Epithelial cell of esophagus (primary cell): Measurements from ENCODE around the gene REXO5.

Source experiments
- DNase-seq: peaks from one replicate; pipeline ENCODE4 v3.0.0; 2010; ENCODE audit warnings: low read depth
- H3K4me3 ChIP-seq: 2 replicates; pipeline ENCODE4 v1.5.1; 2011; ENCODE audit warnings: mild to moderate bottlenecking, low read length, control low read depth
- TF ChIP-seq, protein P1 (sequence below): IDR thresholded peaks from 2 replicates; pipeline ENCODE4 v1.5.1; 2011; ENCODE audit warnings: low read depth, mild to moderate bottlenecking, low read length, control low read depth, inconsistent platforms; ENCODE audit not compliant: insufficient read depth; ENCODE audit errors: missing control alignments

The REXO5 gene

DNA sequence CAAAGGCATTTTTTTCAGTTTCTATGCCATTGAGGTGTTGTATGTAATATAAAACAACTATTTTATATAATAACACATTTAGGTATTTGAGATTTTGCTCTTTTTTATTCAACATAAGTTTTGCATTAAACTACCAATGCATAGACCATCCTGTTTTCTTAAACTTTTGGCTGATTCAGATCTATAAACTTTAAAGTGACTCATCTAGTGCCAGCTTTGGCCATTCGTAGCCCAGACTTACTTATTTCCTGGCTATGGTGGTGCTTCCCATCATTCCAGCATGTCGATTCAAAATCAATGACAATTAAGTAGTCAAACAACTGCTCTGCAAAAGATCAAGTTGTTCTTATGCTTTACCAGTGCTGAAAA, 3.2 kb upstream of the REXO5 start:
- DNase-seq, result no peak
- TF ChIP-seq, protein P1, sequence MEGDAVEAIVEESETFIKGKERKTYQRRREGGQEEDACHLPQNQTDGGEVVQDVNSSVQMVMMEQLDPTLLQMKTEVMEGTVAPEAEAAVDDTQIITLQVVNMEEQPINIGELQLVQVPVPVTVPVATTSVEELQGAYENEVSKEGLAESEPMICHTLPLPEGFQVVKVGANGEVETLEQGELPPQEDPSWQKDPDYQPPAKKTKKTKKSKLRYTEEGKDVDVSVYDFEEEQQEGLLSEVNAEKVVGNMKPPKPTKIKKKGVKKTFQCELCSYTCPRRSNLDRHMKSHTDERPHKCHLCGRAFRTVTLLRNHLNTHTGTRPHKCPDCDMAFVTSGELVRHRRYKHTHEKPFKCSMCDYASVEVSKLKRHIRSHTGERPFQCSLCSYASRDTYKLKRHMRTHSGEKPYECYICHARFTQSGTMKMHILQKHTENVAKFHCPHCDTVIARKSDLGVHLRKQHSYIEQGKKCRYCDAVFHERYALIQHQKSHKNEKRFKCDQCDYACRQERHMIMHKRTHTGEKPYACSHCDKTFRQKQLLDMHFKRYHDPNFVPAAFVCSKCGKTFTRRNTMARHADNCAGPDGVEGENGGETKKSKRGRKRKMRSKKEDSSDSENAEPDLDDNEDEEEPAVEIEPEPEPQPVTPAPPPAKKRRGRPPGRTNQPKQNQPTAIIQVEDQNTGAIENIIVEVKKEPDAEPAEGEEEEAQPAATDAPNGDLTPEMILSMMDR, result no peak
- H3K4me3 ChIP-seq, result no peak overlapping the region

DNA sequence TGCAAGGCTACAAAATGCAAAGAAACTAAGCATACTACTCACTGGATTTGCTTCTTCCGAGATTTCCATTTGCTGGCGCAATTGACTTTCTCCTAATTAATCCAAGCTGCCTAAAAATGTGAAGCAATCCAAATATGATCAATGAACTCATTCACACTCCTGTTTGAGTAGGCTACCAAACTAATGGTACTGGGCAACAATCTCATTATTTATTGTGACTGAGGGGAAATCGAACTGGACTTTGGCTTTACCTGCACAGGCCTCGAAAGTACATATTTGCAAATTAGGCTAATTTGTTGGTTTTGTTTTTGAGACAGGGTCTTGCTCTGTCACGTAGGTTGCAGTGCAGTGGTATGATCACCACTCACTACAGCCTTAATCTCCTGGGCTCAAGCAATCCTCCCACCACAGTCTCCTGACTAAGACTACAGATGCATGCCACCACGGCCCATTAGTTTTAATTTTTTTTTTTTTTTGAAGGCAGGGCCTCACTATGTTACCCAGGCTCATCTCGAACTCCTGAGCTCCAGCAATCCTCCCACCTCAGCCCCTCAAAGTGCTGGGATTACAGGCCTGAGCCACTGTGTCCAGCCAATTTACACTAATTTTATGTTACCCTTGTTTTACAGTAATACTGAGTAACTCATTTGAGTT, 2.6 kb upstream of the REXO5 start:
- H3K4me3 ChIP-seq, result no peak overlapping the region
- no peak for DNase-seq
- TF ChIP-seq, protein P1, result no peak

DNA sequence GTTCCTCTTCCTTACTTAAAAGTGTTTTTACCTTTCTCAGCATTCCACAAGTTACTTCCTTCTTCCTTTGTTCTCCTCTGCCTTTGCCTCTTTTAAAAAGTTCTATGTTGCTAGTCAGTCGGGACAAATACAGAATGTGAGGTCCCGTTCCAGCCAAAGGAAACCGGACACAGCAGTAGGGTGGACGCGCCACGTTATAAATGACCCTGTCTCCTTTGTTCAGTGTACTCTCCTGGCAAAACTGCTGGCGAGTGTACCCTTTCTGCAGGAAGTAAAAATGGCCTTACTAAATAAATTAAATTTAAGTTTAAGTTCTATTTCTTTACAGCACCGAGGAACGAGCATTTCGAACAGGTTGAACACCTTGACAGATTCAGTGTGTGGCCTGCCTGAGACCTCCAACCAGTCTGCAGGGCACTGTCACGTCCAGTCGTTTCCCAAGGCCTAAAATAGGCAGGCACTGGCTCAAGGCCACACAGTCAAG, 601 bp upstream of the REXO5 start:
- peak overlapping the region; percentile 91 for H3K4me3 ChIP-seq
- peak; percentile 10 for DNase-seq

DNA sequence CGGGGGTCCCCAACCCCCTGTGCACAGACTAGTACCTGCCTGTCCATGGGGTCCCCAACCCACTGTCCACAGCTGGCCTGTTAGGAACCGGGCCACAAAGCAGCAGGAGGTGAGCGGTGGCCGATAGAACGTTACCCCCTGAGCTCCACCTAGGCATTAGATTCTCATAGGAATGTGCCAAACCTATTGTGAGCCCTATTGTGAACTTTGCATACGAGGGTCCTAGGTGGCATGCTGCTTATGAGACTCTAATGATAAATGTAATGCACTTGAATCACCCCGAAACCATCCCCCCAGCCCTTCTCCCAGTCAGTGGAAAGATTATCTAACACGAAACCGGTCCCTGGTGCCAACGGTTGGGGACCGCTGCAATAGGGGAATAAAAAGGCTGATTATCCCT, 1.5 kb downstream of the REXO5 start:
- TF ChIP-seq, protein P1, result no peak
- H3K4me3 ChIP-seq, result no peak overlapping the region
- DNase-seq, result no peak

DNA sequence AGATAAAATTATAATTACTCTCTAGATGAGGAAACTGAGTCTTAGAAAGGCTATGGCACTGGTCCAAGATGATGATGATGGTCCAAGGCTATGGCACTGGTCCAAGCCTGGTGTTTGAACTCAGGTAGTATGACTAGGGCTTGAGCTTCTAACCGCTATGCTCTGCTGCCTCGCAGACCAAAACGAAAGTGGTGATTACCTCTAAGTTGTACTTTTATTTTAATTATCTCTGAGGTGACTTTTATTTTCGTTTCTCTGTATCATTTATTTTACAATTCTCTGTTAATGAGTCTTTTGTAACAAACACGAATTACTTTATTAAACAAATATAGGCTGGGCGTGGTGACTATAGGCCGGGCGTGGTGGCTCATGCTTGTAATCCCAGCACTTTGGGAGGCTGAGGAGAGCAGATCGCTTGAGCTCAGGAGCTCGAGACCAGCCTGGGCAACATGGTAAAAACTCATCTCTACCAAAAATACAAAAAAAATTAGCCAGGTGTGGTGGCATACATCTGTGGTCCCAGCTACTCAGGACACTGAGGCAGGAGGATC, 5.6 kb downstream of the REXO5 start:
- TF ChIP-seq, protein P1, result no peak
- DNase-seq, result no peak
- no peak overlapping the region for H3K4me3 ChIP-seq

DNA sequence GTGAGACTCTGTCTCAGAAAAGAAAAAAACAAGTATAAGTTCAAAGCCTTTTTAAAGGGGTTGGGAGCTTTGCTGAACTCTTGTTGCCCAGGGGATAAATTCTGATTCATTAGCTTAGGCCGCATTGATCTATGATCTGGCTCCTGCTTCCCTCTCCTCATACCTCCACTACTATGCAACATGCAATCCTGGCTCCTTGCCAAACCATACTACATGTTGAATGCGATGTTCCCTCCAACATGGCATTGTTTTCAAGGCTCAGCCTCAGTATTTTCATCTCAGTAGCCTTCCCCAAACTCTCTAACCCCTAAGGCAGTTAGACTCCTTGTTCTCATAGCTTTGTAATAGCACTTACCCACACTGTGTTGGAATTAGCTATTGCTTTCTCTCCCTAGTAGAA, 6.2 kb downstream of the REXO5 start:
- TF ChIP-seq, protein P1, result no peak
- no peak overlapping the region for H3K4me3 ChIP-seq
- DNase-seq, result peak; percentile 15

DNA sequence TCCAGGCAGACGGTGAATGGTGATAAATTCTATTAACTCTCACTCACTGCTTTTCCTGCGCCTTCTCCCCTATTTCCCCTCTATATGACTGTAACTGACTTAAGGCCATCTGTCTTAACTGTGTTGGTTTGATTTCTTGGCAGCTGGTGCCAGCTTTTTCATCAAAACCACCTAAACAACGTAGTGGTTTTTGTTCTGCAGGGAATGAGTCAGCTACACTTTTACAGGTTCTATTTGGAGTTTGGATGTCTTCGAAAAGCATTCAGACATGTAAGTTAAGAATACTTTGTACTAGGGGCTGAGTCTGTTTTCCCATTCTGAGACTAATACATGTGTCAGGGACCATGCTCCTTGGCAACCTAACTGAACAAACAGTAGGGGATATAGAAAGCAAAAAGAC, 8.5 kb downstream of the REXO5 start:
- H3K4me3 ChIP-seq, result no peak overlapping the region
- TF ChIP-seq, protein P1, result no peak
- DNase-seq, result no peak
